22Rv1 (cell line): ENCODE measurements around the gene SH3PXD2A.

Source experiments
- H3K27ac ChIP-seq: fragments of 450-650 bp; 2 replicates; pipeline ENCODE4 v1.5.1; 2017
- CTCF ChIP-seq: fragments of 450-650 bp; IDR thresholded peaks from 2 replicates; pipeline ENCODE4 v1.5.1; 2017; ENCODE audit warnings: mild to moderate bottlenecking
- ZFX ChIP-seq: fragments of 450-650 bp; IDR thresholded peaks from 2 replicates; pipeline ENCODE4 v1.6.1; 2017; ENCODE audit warnings: antibody characterized with exemption, borderline replicate concordance

SH3PXD2A gene

GRCh38 chr10:103789161-103789560 lies 66.2 kb downstream of the SH3PXD2A start:
- TF ChIP-seq ZFX (no peak), CTCF (no peak)
- no peak overlapping the region for H3K27ac ChIP-seq

- H3K27ac ChIP-seq = no peak overlapping the region
- TF ChIP-seq CTCF = no peak
- no peak for TF ChIP-seq ZFX
Measured at GRCh38 chr10:103787331-103787730, 68.0 kb downstream of the SH3PXD2A start.

GRCh38 chr10:103786020-103786419 lies 69.4 kb downstream of the SH3PXD2A start:
- TF ChIP-seq CTCF = no peak
- no peak for TF ChIP-seq ZFX

GRCh38 chr10:103784723-103785418 lies 70.5 kb downstream of the SH3PXD2A start:
- TF ChIP-seq CTCF = no peak
- TF ChIP-seq ZFX = no peak
- H3K27ac ChIP-seq = no peak overlapping the region

More at GRCh38 chr10:103786020-103786419, 69.4 kb downstream of the SH3PXD2A start:
- H3K27ac ChIP-seq = no peak overlapping the region

- TF ChIP-seq CTCF (no peak), ZFX (no peak)
- no peak overlapping the region for H3K27ac ChIP-seq
Measured at GRCh38 chr10:103784089-103784488, 71.3 kb downstream of the SH3PXD2A start.

GRCh38 chr10:103783681-103784080 lies 71.7 kb downstream of the SH3PXD2A start:
- no peak overlapping the region for H3K27ac ChIP-seq
- TF ChIP-seq ZFX = no peak
- no peak for TF ChIP-seq CTCF

- H3K27ac ChIP-seq = no peak overlapping the region
- TF ChIP-seq CTCF = no peak; the same call in 1 of the 2 replicates
- TF ChIP-seq ZFX = no peak
Measured at GRCh38 chr10:103781329-103782061, 73.9 kb downstream of the SH3PXD2A start.
